Measurements from ENCODE around the gene NPAS4.
"Not testable (repeated sequence)": the region's sequence is repeated elsewhere in the genome, so short reads cannot be mapped to it uniquely, and the experiment has no call there.

NPAS4 gene

DNA sequence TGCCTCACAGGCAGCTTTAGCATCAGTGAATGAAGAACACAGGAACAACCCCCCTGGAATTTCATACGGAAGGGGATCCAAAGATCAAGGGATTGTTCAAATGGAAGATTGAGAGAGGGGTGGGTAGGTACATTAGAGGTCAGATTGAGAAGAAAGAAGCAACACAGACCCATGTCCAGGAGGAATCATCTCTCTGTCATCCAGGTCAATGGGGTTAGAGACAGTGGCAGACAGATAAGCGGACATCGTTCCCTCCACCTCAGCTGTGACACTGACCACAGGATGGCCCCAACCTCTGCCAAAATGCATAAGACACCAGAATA is 1.9 kb upstream of the NPAS4 start:
- no peaks in the 10 kb centered on the region for H3K9me3 ChIP-seq (ENCODE audit: insufficient read depth, low read length)
- H3K9ac ChIP-seq (ENCODE audit: insufficient read length, low read depth) = no peak overlapping the region
- peaks cover 14% of the 10 kb centered on the region for H3K4me1 ChIP-seq (ENCODE audit: insufficient read depth, insufficient read length)
- H3K27me3 ChIP-seq (ENCODE audit: insufficient read depth, insufficient read length) = peaks cover 32% of the 10 kb centered on the region
- H3K4me3 ChIP-seq (ENCODE audit: insufficient read length, low read depth) = no peak overlapping the region
- no peak for DNase-seq (ENCODE audit: low read depth, low spot score)
- peaks cover 18% of the 10 kb centered on the region for H3K36me3 ChIP-seq (ENCODE audit: insufficient read depth, insufficient read length, low read length)
- TF ChIP-seq ZNF274 (IDR thresholded peaks at IDR 0.05; ENCODE audit: low read depth, low read length) (no peak), SUZ12 (IDR thresholded peaks at IDR 0.05; ENCODE audit: extremely low read depth, insufficient read depth, insufficient read length) (no peak), YY1 (IDR thresholded peaks at IDR 0.05; ENCODE audit: insufficient read depth, insufficient read length) (no peak)

DNA sequence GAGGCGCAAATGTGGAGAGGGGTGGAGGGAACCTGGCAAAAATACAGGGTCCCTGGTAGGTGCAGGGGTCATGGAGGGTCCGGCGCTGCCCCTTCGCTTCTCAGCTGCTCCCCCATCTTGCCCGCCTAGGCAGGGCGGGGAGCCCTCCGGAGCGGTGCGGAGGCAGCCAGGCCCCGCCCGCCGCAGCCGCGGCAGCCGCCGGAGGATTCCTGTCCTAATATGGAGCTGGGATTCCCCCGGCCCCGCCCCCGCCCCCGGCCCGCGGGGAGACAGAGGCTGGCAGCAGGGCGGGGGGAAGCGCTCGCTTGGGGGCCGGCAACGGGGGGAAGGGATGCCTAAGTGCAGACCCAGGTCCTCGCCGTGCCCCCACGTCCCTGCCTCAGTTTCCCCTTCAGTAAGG is 1.0 kb upstream of the NPAS4 start:
- H3K9ac ChIP-seq (ENCODE audit: insufficient read length, low read depth) = no peak overlapping the region
- no peak overlapping the region for H3K4me3 ChIP-seq (ENCODE audit: insufficient read length, low read depth)
- H3K36me3 ChIP-seq (ENCODE audit: insufficient read depth, insufficient read length, low read length) = peaks cover 26% of the 10 kb centered on the region
- H3K27me3 ChIP-seq (ENCODE audit: insufficient read depth, insufficient read length) = peaks cover 32% of the 10 kb centered on the region
- no peak for TF ChIP-seq YY1 (IDR thresholded peaks at IDR 0.05; ENCODE audit: insufficient read depth, insufficient read length)
- peak; percentile 31 for TF ChIP-seq SUZ12 (IDR thresholded peaks at IDR 0.05; ENCODE audit: extremely low read depth, insufficient read depth, insufficient read length)
- H3K4me1 ChIP-seq (ENCODE audit: insufficient read depth, insufficient read length) = peaks cover 14% of the 10 kb centered on the region
- DNase-seq (ENCODE audit: low read depth, low spot score) = no peak
- H3K9me3 ChIP-seq (ENCODE audit: insufficient read depth, low read length) = no peaks in the 10 kb centered on the region

DNA sequence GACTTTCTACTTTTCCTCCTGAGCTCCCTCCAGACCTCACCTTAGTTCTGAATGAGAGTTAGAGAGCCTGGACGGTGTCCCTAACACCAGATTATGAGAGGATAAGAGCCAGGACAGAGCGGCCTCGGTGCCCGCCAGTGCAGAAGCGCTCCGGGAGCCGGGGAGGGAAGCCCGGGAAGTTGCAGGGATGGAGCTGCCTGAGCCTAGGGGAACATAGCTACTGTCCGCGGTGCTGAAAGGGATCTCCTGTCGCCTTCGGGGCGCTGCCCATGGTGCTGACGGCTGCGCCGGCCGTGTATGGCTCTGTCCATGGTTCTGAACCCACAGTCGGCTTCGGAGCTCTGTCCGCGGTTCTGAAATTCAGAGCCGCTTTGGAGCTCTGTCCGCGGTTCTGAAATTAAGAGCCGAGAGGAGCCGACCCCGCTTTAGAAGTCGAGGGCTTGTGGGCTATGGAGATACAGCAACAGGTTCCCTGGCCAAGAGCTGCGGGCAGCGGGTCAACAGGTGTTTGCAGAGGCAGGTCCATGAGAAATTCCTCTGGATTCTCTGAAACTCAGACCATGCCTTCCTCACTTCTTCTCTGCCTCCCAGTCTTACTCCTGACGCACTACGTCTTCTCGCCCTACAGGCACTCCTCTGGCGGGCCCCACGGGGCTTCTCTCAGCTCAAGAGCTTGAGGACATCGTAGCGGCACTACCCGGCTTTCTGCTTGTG is 814 bp downstream of the NPAS4 start:
- peak; percentile 88 for DNase-seq (ENCODE audit: low read depth, low spot score)
- Histone ChIP-seq H3K4me1 (ENCODE audit: insufficient read depth, insufficient read length) (peaks cover 14% of the 10 kb centered on the region), H3K36me3 (ENCODE audit: insufficient read depth, insufficient read length, low read length) (peaks cover 40% of the 10 kb centered on the region), H3K9me3 (ENCODE audit: insufficient read depth, low read length) (no peaks in the 10 kb centered on the region), H3K4me3 (ENCODE audit: insufficient read length, low read depth) (no peak overlapping the region), H3K9ac (ENCODE audit: insufficient read length, low read depth) (no peak overlapping the region), H3K27me3 (ENCODE audit: insufficient read depth, insufficient read length) (peaks cover 32% of the 10 kb centered on the region)
- TF ChIP-seq SUZ12 (IDR thresholded peaks at IDR 0.05; ENCODE audit: extremely low read depth, insufficient read depth, insufficient read length) = peak; percentile 96
- no peak for TF ChIP-seq YY1 (IDR thresholded peaks at IDR 0.05; ENCODE audit: insufficient read depth, insufficient read length)

DNA sequence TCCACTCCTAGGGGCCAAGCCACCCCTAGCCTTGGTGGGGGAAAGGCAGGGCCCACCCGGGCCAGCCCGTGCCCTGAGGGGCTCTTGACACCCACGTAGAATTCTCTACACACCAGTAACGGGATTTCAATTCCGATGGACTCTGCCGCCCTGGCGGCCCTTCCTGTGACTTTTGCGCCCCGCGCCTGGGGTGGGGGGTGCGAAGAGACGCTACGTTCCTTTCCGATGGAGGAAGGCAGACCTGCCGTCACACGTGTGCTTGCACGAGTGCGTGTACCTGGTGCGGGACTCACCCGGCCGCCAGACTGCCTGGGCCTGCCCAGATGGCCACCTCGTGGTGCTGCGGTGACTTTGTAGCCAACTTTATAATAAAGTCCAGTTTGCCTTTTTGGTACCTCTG is 5.5 kb downstream of the NPAS4 start:
- Histone ChIP-seq H3K36me3 (ENCODE audit: insufficient read depth, insufficient read length, low read length) (peaks cover 48% of the 10 kb centered on the region), H3K4me3 (ENCODE audit: insufficient read length, low read depth) (no peak overlapping the region), H3K4me1 (ENCODE audit: insufficient read depth, insufficient read length) (no peaks in the 10 kb centered on the region), H3K9me3 (ENCODE audit: insufficient read depth, low read length) (no peaks in the 10 kb centered on the region), H3K27me3 (ENCODE audit: insufficient read depth, insufficient read length) (peaks cover 3% of the 10 kb centered on the region), H3K9ac (ENCODE audit: insufficient read length, low read depth) (no peak overlapping the region)
- no peak for DNase-seq (ENCODE audit: low read depth, low spot score)
- TF ChIP-seq ZNF274 (IDR thresholded peaks at IDR 0.05; ENCODE audit: low read depth, low read length) (no peak), YY1 (IDR thresholded peaks at IDR 0.05; ENCODE audit: insufficient read depth, insufficient read length) (no peak), SUZ12 (IDR thresholded peaks at IDR 0.05; ENCODE audit: extremely low read depth, insufficient read depth, insufficient read length) (no peak)

DNA sequence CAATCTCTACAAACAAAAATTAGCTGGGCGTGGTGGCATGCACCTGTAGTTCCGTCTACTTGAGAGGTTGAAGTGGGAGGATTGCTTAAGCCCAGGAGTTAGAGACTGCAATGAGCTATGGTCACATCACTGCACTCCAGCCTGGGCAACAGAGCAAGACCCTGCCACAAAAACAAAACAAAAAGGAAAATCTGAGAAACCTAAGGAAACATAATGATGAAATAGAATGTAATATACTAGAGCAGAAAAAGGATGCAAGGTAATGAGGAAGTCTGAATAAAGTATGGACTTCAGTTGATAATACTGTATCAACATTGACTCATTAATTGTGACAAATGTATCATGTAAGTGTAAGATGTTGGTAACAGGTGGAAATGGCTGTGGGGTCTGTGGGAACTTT is 8.1 kb downstream of the NPAS4 start:
- no peak overlapping the region for H3K4me3 ChIP-seq (ENCODE audit: insufficient read length, low read depth)
- H3K9ac ChIP-seq (ENCODE audit: insufficient read length, low read depth) = no peak overlapping the region
- TF ChIP-seq SUZ12 (IDR thresholded peaks at IDR 0.05; ENCODE audit: extremely low read depth, insufficient read depth, insufficient read length) = no peak
- no peak for TF ChIP-seq ZNF274 (IDR thresholded peaks at IDR 0.05; ENCODE audit: low read depth, low read length)
- no peak for TF ChIP-seq YY1 (IDR thresholded peaks at IDR 0.05; ENCODE audit: insufficient read depth, insufficient read length)
- H3K4me1 ChIP-seq (ENCODE audit: insufficient read depth, insufficient read length) = peaks cover 2% of the 10 kb centered on the region
- H3K9me3 ChIP-seq (ENCODE audit: insufficient read depth, low read length) = no peaks in the 10 kb centered on the region
- no peaks in the 10 kb centered on the region for H3K27me3 ChIP-seq (ENCODE audit: insufficient read depth, insufficient read length)
- no peak for DNase-seq (ENCODE audit: low read depth, low spot score)
- peaks cover 43% of the 10 kb centered on the region for H3K36me3 ChIP-seq (ENCODE audit: insufficient read depth, insufficient read length, low read length)

DNA sequence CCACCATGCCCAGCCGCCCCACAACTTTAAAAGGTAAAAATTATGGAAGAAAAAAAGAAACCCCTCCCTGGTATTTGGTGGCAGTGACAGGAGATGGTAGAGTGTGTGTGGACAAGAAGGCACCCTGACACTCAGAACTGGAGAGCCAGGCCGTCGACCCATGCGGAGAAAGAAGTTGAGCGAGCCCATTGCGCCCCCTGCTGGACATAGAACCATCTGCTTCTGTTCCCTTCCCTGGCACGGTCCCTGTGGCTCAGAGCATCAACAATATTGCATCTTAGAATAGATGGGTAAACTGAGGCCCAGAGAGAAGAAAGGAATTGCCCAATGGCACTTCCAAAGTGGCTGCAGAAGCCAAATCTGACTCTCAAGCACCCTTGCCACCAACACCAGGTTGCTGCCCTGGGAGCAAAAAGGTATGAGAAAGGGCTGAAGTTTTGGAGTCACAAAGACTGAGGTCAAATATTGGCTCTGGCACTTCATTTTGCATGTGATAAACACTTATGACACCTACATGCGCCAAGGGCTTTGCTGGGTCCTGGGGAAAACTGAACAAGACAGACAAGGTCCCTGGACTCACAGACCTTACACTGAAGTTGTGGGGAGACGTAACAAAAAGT is 9.3 kb downstream of the NPAS4 start:
- Histone ChIP-seq H3K4me1 (ENCODE audit: insufficient read depth, insufficient read length) (peaks cover 2% of the 10 kb centered on the region), H3K27me3 (ENCODE audit: insufficient read depth, insufficient read length) (no peaks in the 10 kb centered on the region)
- peak; percentile 82 for DNase-seq (ENCODE audit: low read depth, low spot score)

DNA sequence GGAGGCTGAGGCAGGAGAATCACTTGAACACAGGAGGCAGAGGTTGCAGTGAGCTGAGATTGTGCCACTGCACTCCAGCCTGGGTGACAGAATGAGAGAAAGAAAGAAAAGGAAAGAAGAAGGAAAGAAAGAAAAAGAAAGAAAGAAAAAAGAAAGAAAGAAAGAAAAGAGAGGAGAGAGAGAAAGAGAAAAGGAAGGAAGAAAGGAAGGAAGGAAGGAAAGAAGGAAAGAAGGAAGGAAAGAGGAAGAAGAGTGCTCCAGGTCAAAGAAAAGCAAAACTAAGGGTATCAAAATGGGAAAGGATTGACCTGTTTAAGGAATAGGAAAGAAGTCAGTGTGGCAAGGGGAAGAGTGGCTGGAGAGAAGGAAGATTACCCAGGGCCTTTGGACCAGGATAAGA is 10.5 kb downstream of the NPAS4 start:
- DNase-seq (ENCODE audit: low read depth, low spot score); H3K27me3 ChIP-seq (ENCODE audit: insufficient read depth, insufficient read length); H3K9ac ChIP-seq (ENCODE audit: insufficient read length, low read depth); H3K9me3 ChIP-seq (ENCODE audit: insufficient read depth, low read length); H3K4me1 ChIP-seq (ENCODE audit: insufficient read depth, insufficient read length); H3K4me3 ChIP-seq (ENCODE audit: insufficient read length, low read depth): not testable (repeated sequence)
- peaks cover 39% of the 10 kb centered on the region for H3K36me3 ChIP-seq (ENCODE audit: insufficient read depth, insufficient read length, low read length)

More for the DNA sequence above, 9.3 kb downstream of the NPAS4 start:
- no peaks in the 10 kb centered on the region for H3K9me3 ChIP-seq (ENCODE audit: insufficient read depth, low read length)
- no peak overlapping the region for H3K4me3 ChIP-seq (ENCODE audit: insufficient read length, low read depth)
- peaks cover 36% of the 10 kb centered on the region for H3K36me3 ChIP-seq (ENCODE audit: insufficient read depth, insufficient read length, low read length)
- TF ChIP-seq ZNF274 (IDR thresholded peaks at IDR 0.05; ENCODE audit: low read depth, low read length) (no peak), YY1 (IDR thresholded peaks at IDR 0.05; ENCODE audit: insufficient read depth, insufficient read length) (no peak), SUZ12 (IDR thresholded peaks at IDR 0.05; ENCODE audit: extremely low read depth, insufficient read depth, insufficient read length) (no peak)
- no peak overlapping the region for H3K9ac ChIP-seq (ENCODE audit: insufficient read length, low read depth)

DNA sequence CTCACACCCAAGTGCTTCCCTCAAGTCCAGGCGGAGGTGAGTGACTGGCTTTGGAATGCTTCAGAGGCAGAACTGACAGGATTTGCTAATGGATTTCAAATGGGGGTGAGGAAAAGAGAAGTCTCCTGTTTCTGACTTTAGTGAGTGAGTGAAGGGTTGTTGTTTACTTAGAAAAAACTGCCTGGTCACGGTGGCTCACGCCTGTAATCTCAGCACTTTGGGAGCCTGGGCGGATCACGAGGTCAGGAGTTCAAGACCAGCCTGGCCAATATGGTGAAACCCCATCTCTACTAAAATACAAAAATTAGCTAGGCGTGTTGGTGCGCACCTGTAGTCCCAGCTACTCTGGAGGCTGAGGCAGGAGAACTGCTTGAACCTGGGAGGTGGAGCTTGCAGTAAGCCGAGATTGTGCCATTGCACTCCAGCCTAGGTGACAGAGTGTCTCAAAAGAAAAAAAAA is 11.1 kb downstream of the NPAS4 start:
- H3K4me3 ChIP-seq (ENCODE audit: insufficient read length, low read depth); H3K9ac ChIP-seq (ENCODE audit: insufficient read length, low read depth); H3K27me3 ChIP-seq (ENCODE audit: insufficient read depth, insufficient read length); DNase-seq (ENCODE audit: low read depth, low spot score); H3K4me1 ChIP-seq (ENCODE audit: insufficient read depth, insufficient read length); H3K9me3 ChIP-seq (ENCODE audit: insufficient read depth, low read length): not testable (repeated sequence)
- peaks cover 39% of the 10 kb centered on the region for H3K36me3 ChIP-seq (ENCODE audit: insufficient read depth, insufficient read length, low read length)
